Right lobe of liver (tissue), 6 donors: Measurements from ENCODE around the gene FUCA1. TPM values are rescaled to one million over a fixed set of nuclear protein-coding genes. Genes with fewer than 3 reads are reported as not detected.
A peak's percentile ranks its signal among the peaks of the same experiment; 100 is the strongest.

Experiments
- ATAC-seq, 4 donors: fragments of 200-7000 bp; cut with Tn5 transposase; one replicate each; pipeline ENCODE4 v1.9.1; 2020; ENCODE audit warnings: mild to moderate bottlenecking in 4 of 4, moderate library complexity in 4 of 4
- DNase-seq, 3 donors: peaks; one replicate each; pipeline ENCODE4 v3.0.0-alpha.2; 2020
- H3K27ac ChIP-seq, 3 donors: fragments of 200-600 bp; one replicate each; pipeline ENCODE4 v1.8.0; 2022
- H3K27me3 ChIP-seq, 2 donors: fragments of 200-600 bp; one replicate each; pipeline ENCODE4 v1.8.0; 2022
- H3K36me3 ChIP-seq, 4 donors: fragments of 200-600 bp; sonication (generic) in 1 of 4; one replicate each; pipeline versions ENCODE4 v1.5.1 to v1.8.0; 2017 to 2022; ENCODE audit warnings: control low read depth in 1 of 4
- H3K4me1 ChIP-seq, 4 donors: fragments of 200-600 bp; sonication (generic) in 1 of 4; one replicate each; pipeline versions ENCODE4 v1.5.1 to v1.8.0; 2017 to 2022; ENCODE audit warnings: control low read depth in 1 of 4
- H3K4me3 ChIP-seq, 3 donors: fragments of 200-600 bp; one replicate each; pipeline ENCODE4 v1.8.0; 2022
- H3K9me3 ChIP-seq, 4 donors: fragments of 200-600 bp; sonication (generic) in 1 of 4; one replicate each; pipeline versions ENCODE4 v1.5.1 to v1.8.0; 2017 to 2022; ENCODE audit warnings: control low read depth in 1 of 4
- CTCF ChIP-seq, 4 donors: fragments of 200-600 bp in 3 of 4; fragments of 450-650 bp in 1 of 4; IDR thresholded peaks; one replicate each; pipeline versions ENCODE4 v1.5.1 to v1.8.0; 2016 to 2022; ENCODE audit warnings: antibody characterized with exemption in 4 of 4, mild to moderate bottlenecking in 2 of 4
- POLR2A ChIP-seq: fragments of 450-650 bp; IDR thresholded peaks from one replicate; pipeline ENCODE4 v1.6.1; 2017; ENCODE audit warnings: antibody characterized with exemption, mild to moderate bottlenecking
- WGBS: methylation state at CpG from one replicate; pipeline ENCODE4 v1.1.6; 2018; ENCODE audit warnings: low coverage, low lambda C conversion rate; ENCODE audit not compliant: insufficient coverage; ENCODE audit errors: missing lambda C conversion rate; 5-methylcytosine and 5-hydroxymethylcytosine counted together
- intact Hi-C, 2 donors: fragments of 100-400 bp; cut with DNase I; formaldehyde crosslinking; loops; one replicate each; pipeline versions ENCODE4 v1.11.2 to v1.14.1; 2022
- total RNA-seq, 6 experiments: library from RNA; depleted of rRNA in 2 of 6; stranded (reverse); fragments of >200 nt in 2 of 6; fragmentation: NEBNext Ultra II Directional in 3 of 6; extraction: Animal tissue kit (Norgen Biotek cat#: 25700) in 3 of 6; gene quantifications; one replicate each; pipeline versions ENCODE4 v1.1.0 to v1.2.4, GENCODE V29; 2016 to 2023
- donor health status: DM: no; HTN: yes; CAD: no.
- donor health status: DM: no; HTN: no; CAD: no.
- donor health status: DM: no; HTN: no; CAD: no.
- donor health status: DM: no; HTN: yes; CAD: no.
- donor health status: DM: no; HTN: yes; CAD: no.

The FUCA1 gene
- total RNA-seq, 6 experiments from 2014 or later, result 37.1 to 54.7 (median 45.1) TPM

DNA sequence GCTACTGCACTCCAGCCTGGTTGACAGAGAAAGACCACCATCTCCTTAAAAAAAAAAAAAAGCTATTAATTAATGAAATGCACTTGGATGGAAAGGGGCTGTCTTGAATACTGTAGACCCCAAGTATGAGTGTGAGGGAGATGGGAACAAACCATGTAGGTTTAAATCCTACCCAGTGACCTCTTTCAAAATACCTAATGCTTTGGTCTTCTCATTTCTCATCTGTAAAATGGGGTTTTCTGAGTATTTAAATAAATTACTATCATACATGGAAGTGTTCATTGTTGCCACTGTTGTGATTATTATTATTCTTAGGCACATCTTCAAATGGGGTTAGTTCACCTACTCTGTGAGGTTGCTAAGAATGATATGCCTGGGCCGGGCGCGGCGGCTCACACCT is 17.1 kb upstream of the FUCA1 start:
- H3K27me3 ChIP-seq, result no peaks in the 10 kb centered on the region
- no peak overlapping the region for H3K27ac ChIP-seq
- WGBS, result 71% methylated on average over 4 of the region's 4 CpGs
- H3K36me3 ChIP-seq, result no peaks in the 10 kb centered on the region
- no peaks in the 10 kb centered on the region for H3K9me3 ChIP-seq
- TF ChIP-seq CTCF (IDR thresholded peaks at IDR 0.05) (no peak), POLR2A (no peak)
- DNase-seq, result no peak
- no peaks in the 10 kb centered on the region for H3K4me1 ChIP-seq
- intact Hi-C loops, result no loop called here
- no peak for ATAC-seq
- H3K4me3 ChIP-seq, result no peak overlapping the region

- ATAC-seq (peak in 1 of 4 donors; percentile 24), DNase-seq (no peak)
- Histone ChIP-seq H3K4me3 (no peak overlapping the region), H3K4me1 (no peaks in the 10 kb centered on the region), H3K27ac (no peak overlapping the region), H3K9me3 (peaks cover 0 to 9% (median 0%) of the 10 kb centered on the region in 4 donors), H3K27me3 (no peaks in the 10 kb centered on the region), H3K36me3 (no peaks in the 10 kb centered on the region)
- 51% methylated on average over 4 of the region's 4 CpGs for whole genome bisulfite sequencing
- intact Hi-C loops, result no loop called here
- TF ChIP-seq POLR2A (no peak), CTCF (IDR thresholded peaks at IDR 0.05) (no peak)
These were observed 14.7 kb upstream of the FUCA1 start for GRCh38 chr1:23882746-23883145.

GRCh38 chr1:23879809-23880208 is 11.7 kb upstream of the FUCA1 start:
- no peak for DNase-seq
- WGBS, result 100% methylated on average over 1 of the region's 1 CpG
- TF ChIP-seq CTCF (IDR thresholded peaks at IDR 0.05) (no peak), POLR2A (no peak)
- ATAC-seq, result no peak
- no peak overlapping the region for H3K4me3 ChIP-seq
- peaks cover 0 to 9% (median 0%) of the 10 kb centered on the region in 4 donors for H3K9me3 ChIP-seq
- intact Hi-C loops, result no loop called here
- H3K27me3 ChIP-seq, result no peaks in the 10 kb centered on the region
- no peaks in the 10 kb centered on the region for H3K4me1 ChIP-seq
- H3K36me3 ChIP-seq, result no peaks in the 10 kb centered on the region
- H3K27ac ChIP-seq, result no peak overlapping the region

DNA sequence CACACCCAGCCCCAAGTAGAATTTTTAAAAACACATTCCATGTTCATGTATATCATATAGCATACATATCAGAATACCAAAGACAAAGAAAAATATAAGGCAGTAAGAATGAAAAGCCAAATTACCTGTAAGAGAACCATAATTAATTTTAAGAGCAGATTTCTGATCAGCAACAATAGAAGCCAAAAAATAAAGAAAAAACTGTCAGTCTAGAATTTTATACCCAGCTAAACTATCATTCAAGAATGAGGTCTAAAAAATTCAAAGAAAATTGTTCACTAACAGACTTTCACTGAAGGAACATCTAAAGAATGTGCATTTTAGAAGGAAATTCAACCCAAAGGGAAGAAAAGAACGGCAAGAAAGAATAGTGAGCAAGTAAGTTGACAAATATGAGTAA is 10.6 kb upstream of the FUCA1 start:
- H3K4me1 ChIP-seq, result no peaks in the 10 kb centered on the region
- 44% methylated on average over 1 of the region's 1 CpG for WGBS
- ATAC-seq (no peak), DNase-seq (no peak)
- TF ChIP-seq CTCF (IDR thresholded peaks at IDR 0.05), result no peak
- TF ChIP-seq POLR2A, result no peak
- H3K27ac ChIP-seq, result no peak overlapping the region
- no peak overlapping the region for H3K4me3 ChIP-seq
- intact Hi-C loops, result no loop called here
- H3K27me3 ChIP-seq, result no peaks in the 10 kb centered on the region
- H3K36me3 ChIP-seq, result no peaks in the 10 kb centered on the region
- peaks cover 0 to 9% (median 0%) of the 10 kb centered on the region in 4 donors for H3K9me3 ChIP-seq

- Histone ChIP-seq H3K9me3 (peaks cover 0 to 9% (median 0%) of the 10 kb centered on the region in 4 donors), H3K27ac (no peak overlapping the region), H3K4me3 (no peak overlapping the region), H3K27me3 (no peaks in the 10 kb centered on the region), H3K36me3 (no peaks in the 10 kb centered on the region), H3K4me1 (no peaks in the 10 kb centered on the region)
- intact Hi-C loops, result no loop called here
- no peak for ATAC-seq
- no peak for TF ChIP-seq POLR2A
- DNase-seq, result no peak
- WGBS, result no CpG with 5 or more reads among the region's 3 CpGs
These were observed 7.3 kb upstream of the FUCA1 start for GRCh38 chr1:23875382-23875781.
